ENCODE measurements around the gene RPS6KB2. TPM values are rescaled to one million over a fixed set of nuclear protein-coding genes. Genes with fewer than 3 reads are reported as not detected.

The RPS6KB2 gene
- total RNA-seq, 2 donors from 2014 or later, result 54.5 to 72.9 TPM

- intact Hi-C loops (cut with DNase I), result no loop called here
- Histone ChIP-seq H3K4me3 (no peak overlapping the region), H3K4me1 (replicated peaks) (no peaks in the 10 kb centered on the region), H3K36me3 (no peaks in the 10 kb centered on the region), H3K9me3 (no peaks in the 10 kb centered on the region), H3K27ac (no peak overlapping the region), H3K27me3 (replicated peaks; ENCODE audit: insufficient read depth) (no peaks in the 10 kb centered on the region)
- WGBS, result 54% methylated on average over 15 of the region's 15 CpGs
- DNase-seq (ENCODE audit: low spot score), result no peak
- TF ChIP-seq POLR2AphosphoS5 (IDR thresholded peaks at IDR 0.05) (no peak), POLR2A (IDR thresholded peaks at IDR 0.05) (no peak)
- TF ChIP-seq, protein P1, sequence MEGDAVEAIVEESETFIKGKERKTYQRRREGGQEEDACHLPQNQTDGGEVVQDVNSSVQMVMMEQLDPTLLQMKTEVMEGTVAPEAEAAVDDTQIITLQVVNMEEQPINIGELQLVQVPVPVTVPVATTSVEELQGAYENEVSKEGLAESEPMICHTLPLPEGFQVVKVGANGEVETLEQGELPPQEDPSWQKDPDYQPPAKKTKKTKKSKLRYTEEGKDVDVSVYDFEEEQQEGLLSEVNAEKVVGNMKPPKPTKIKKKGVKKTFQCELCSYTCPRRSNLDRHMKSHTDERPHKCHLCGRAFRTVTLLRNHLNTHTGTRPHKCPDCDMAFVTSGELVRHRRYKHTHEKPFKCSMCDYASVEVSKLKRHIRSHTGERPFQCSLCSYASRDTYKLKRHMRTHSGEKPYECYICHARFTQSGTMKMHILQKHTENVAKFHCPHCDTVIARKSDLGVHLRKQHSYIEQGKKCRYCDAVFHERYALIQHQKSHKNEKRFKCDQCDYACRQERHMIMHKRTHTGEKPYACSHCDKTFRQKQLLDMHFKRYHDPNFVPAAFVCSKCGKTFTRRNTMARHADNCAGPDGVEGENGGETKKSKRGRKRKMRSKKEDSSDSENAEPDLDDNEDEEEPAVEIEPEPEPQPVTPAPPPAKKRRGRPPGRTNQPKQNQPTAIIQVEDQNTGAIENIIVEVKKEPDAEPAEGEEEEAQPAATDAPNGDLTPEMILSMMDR (IDR thresholded peaks at IDR 0.05), result no peak
Measured at GRCh38 chr11:67410369-67410831, 17.9 kb upstream of the RPS6KB2 start.

DNA sequence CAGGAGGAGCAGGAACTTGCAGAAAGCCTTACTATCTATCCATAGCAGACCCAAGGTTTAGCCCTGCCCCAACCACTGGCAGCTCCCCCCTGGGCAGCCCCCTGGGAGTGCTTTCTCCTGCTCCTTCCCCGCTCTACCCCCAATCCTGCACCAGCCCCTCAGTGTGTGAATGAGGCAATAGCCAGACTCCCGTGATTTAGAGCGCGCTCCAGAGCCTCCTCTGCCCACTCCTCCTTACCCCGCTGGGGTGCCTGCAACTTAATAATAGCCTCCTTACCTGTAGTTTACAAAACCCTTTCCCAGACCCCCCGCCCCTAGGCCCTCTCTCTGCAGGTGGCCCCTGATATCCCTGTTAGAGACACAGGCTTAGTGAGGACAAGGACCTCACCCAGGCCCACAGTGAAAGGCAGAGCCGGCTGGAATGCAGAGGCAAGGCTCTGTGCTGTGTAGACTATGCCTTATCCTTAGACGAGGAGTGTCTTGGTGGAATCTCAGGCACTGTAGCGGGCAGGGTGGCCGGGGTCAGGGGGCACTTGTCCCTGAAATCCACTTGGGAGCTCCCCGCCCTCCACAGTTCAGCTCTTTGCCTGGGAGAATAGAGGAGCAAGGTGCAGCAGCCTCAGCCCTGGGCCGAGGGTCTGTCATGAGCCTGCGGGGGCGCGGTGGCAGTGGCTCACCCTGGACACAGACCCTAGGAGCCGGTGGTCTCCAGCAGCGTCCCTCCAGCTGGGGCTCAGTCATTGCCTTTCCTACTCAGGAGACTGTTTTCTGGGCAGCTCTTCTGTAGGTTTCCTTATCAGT, 17.1 kb upstream of the RPS6KB2 start:
- Histone ChIP-seq H3K36me3 (no peaks in the 10 kb centered on the region), H3K9me3 (no peaks in the 10 kb centered on the region), H3K4me3 (no peak overlapping the region), H3K27ac (no peak overlapping the region), H3K4me1 (replicated peaks) (no peaks in the 10 kb centered on the region), H3K27me3 (replicated peaks; ENCODE audit: insufficient read depth) (no peaks in the 10 kb centered on the region)
- intact Hi-C loops (cut with DNase I), result no loop called here
- 79% methylated on average over 17 of the region's 17 CpGs for WGBS
- no peak for DNase-seq (ENCODE audit: low spot score)
- TF ChIP-seq POLR2A (IDR thresholded peaks at IDR 0.05), result no peak
- TF ChIP-seq, protein P1 (IDR thresholded peaks at IDR 0.05), result no peak
- no peak for TF ChIP-seq POLR2AphosphoS5 (IDR thresholded peaks at IDR 0.05)

DNA sequence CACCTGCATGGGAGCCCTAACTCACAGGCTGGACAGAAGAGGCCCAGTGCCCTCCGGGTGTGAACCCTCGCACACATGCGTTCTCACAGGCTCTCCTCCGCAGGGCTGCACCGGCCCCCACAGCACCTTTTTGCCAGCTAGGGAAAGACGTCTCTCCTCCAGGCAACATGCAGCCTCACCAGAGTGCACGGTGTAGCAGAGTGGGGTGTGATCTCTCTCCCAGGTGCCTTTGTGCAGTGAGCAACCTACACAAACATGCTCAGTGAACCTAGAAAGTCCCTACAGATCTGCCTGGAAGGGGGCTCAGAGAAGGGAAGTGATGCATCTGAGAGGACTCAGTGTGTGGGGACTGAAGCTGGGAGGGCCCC, 16.5 kb upstream of the RPS6KB2 start:
- intact Hi-C loops (cut with DNase I), result no loop called here
- H3K4me1 ChIP-seq (replicated peaks), result peaks cover 4% of the 10 kb centered on the region
- WGBS, result 55% methylated on average over 7 of the region's 7 CpGs
- no peaks in the 10 kb centered on the region for H3K27me3 ChIP-seq (replicated peaks; ENCODE audit: insufficient read depth)
- no peaks in the 10 kb centered on the region for H3K9me3 ChIP-seq
- TF ChIP-seq, protein P1 (IDR thresholded peaks at IDR 0.05), result no peak
- no peak for TF ChIP-seq POLR2A (IDR thresholded peaks at IDR 0.05)
- no peak for TF ChIP-seq POLR2AphosphoS5 (IDR thresholded peaks at IDR 0.05)
- H3K27ac ChIP-seq, result no peak overlapping the region
- no peaks in the 10 kb centered on the region for H3K36me3 ChIP-seq
- DNase-seq (ENCODE audit: low spot score), result no peak
- no peak overlapping the region for H3K4me3 ChIP-seq

GRCh38 chr11:67412495-67413179, 15.7 kb upstream of the RPS6KB2 start:
- intact Hi-C loops (cut with DNase I), result no loop called here
- Histone ChIP-seq H3K4me3 (no peak overlapping the region), H3K27ac (no peak overlapping the region), H3K27me3 (replicated peaks; ENCODE audit: insufficient read depth) (no peaks in the 10 kb centered on the region), H3K4me1 (replicated peaks) (peaks cover 4% of the 10 kb centered on the region), H3K9me3 (no peaks in the 10 kb centered on the region), H3K36me3 (no peaks in the 10 kb centered on the region)
- TF ChIP-seq, protein P1 (IDR thresholded peaks at IDR 0.05), result no peak
- TF ChIP-seq POLR2AphosphoS5 (IDR thresholded peaks at IDR 0.05), result no peak
- no peak for DNase-seq (ENCODE audit: low spot score)
- WGBS, result 70% methylated on average over 9 of the region's 9 CpGs

Measured in prostate gland (tissue), 2 donors.